ENCODE data around the gene LTBP2.

The LTBP2 gene

GRCh38 chr14:74522740-74523139 lies 89.3 kb downstream of the LTBP2 start:
- no peak for DNase-seq

GRCh38 chr14:74521756-74522155 lies 90.3 kb downstream of the LTBP2 start:
- DNase-seq = no peak

GRCh38 chr14:74519316-74520074 lies 92.5 kb downstream of the LTBP2 start:
- no peak for DNase-seq

GRCh38 chr14:74518221-74518620 lies 93.8 kb downstream of the LTBP2 start:
- no peak for DNase-seq

GRCh38 chr14:74517731-74518130 lies 94.3 kb downstream of the LTBP2 start:
- no peak for DNase-seq

- DNase-seq = no peak
These were observed 95.4 kb downstream of the LTBP2 start for GRCh38 chr14:74516451-74517160.

- no peak for DNase-seq
These were observed 96.1 kb downstream of the LTBP2 start for GRCh38 chr14:74515891-74516412.

GRCh38 chr14:74514471-74514941 lies 97.5 kb downstream of the LTBP2 start:
- DNase-seq = no peak

GRCh38 chr14:74511966-74512830 lies 99.8 kb downstream of the LTBP2 start:
- DNase-seq = no peak

GRCh38 chr14:74510959-74511409 lies 101.1 kb downstream of the LTBP2 start:
- no peak for DNase-seq

- DNase-seq = peak; percentile 74
These were observed 101.7 kb downstream of the LTBP2 start for GRCh38 chr14:74510223-74510931.

GRCh38 chr14:74509587-74510222 lies 102.3 kb downstream of the LTBP2 start:
- DNase-seq = no peak

GRCh38 chr14:74508844-74509428 lies 103.1 kb downstream of the LTBP2 start:
- DNase-seq = no peak

- DNase-seq = peak; percentile 37
These were observed 103.7 kb downstream of the LTBP2 start for GRCh38 chr14:74508292-74508731.

GRCh38 chr14:74507840-74508239 lies 104.2 kb downstream of the LTBP2 start:
- DNase-seq = no peak

GRCh38 chr14:74507085-74507484 lies 105.0 kb downstream of the LTBP2 start:
- no peak for DNase-seq

GRCh38 chr14:74506411-74506851 lies 105.6 kb downstream of the LTBP2 start:
- no peak for DNase-seq

GRCh38 chr14:74505831-74506230 lies 106.2 kb downstream of the LTBP2 start:
- DNase-seq = no peak

- DNase-seq = no peak
These were observed 106.9 kb downstream of the LTBP2 start for GRCh38 chr14:74504874-74505720.

GRCh38 chr14:74504412-74504811 lies 107.6 kb downstream of the LTBP2 start:
- DNase-seq = no peak

Data from retina (tissue), 1 donor.